GM04503 (cell line): ENCODE results near the gene MAGI2.

ENCODE experiments used
- DNase-seq: peaks from one replicate; pipeline ENCODE4 v3.0.0-alpha.2; 2012; ENCODE audit warnings: low read depth

MAGI2 gene

GRCh38 chr7:78718212-78718611, 735.3 kb downstream of the MAGI2 start:
- no peak for DNase-seq

- DNase-seq: no peak
These were observed 736.6 kb downstream of the MAGI2 start for GRCh38 chr7:78716876-78717275.

- no peak for DNase-seq
These were observed 739.1 kb downstream of the MAGI2 start for GRCh38 chr7:78714356-78714755.

DNA sequence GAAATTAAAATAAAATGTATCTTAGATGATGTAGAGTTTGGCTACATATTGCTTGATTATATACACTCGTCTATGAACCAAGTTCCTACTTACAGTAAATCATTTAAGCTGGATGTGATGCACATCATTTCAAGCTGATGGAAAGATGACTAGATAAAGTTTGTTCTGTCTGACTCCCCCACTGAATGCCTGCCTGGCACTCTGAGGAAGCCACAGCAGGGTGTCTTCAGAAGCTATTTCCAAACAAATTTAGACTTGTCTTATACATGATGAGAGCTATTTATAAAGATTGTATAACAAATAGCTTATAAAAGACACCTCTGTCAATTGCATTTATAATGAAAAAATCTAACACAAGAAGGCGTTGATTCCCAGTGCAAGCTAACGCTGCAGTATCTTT, 741.4 kb downstream of the MAGI2 start:
- no peak for DNase-seq

DNA sequence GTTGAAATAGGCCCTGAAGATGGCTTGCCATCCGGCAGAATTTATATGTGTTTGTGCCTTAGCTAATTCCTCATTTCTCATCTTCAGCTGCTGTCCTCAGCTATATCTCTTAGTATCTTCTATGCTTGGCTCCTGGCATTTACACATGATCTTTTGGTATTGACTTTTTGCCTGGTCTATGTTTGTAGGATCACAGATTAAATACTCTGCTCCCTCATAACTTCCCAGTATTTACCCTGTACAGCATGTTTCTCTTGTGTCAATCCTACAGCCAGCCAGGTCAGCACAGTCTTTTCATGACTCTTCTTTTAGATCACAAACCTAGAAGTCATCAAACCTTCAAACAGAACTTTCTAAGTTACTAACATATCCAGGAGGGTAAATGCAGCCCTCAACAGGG, 743.8 kb downstream of the MAGI2 start:
- DNase-seq: no peak

GRCh38 chr7:78704504-78704903, 749.0 kb downstream of the MAGI2 start:
- no peak for DNase-seq

GRCh38 chr7:78703391-78703790, 750.1 kb downstream of the MAGI2 start:
- DNase-seq: no peak

- peak; percentile 95 for DNase-seq
These were observed 750.7 kb downstream of the MAGI2 start for GRCh38 chr7:78702770-78703169.

DNA sequence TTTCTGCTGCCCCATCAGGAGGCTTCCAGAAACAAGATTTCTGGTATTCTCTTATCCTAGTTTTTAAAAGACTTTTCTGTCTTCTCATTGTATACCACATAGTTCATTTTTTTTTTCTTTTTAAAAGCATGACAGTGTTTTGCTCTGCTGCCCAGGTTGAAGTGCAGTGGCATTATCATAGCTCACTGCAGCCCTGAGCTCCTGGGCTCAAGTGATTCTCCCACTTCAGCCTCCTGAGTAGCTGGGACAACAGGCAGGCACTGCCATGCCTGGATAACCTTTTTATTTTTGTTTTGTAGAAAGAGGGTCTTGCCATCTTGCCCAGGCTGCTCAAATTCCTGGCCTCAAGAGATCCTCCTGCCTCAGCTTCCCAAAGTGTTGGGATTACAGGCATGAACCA, 757.6 kb downstream of the MAGI2 start:
- no peak for DNase-seq

- no peak for DNase-seq
These were observed 761.9 kb downstream of the MAGI2 start for GRCh38 chr7:78691584-78691983.

DNA sequence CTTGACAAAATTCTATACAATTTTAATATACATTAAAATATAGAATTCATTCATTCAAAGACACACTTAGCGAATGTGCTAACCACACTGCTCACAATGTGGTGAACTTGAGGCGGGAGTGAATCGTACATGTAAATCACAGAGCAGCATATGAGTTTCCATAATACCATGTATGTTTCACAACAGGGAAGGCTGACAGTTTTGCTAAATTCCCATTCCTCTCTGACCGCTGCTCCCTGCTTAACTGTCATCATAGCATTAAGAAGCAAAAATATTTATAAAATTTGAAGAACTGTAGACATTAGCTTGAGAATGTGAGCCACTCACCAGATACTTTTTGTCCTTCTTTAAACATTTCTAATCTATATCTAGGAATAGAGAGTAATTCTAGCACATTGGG, 763.3 kb downstream of the MAGI2 start:
- peak; percentile 17 for DNase-seq

GRCh38 chr7:78688376-78688775, 765.1 kb downstream of the MAGI2 start:
- DNase-seq: no peak

DNA sequence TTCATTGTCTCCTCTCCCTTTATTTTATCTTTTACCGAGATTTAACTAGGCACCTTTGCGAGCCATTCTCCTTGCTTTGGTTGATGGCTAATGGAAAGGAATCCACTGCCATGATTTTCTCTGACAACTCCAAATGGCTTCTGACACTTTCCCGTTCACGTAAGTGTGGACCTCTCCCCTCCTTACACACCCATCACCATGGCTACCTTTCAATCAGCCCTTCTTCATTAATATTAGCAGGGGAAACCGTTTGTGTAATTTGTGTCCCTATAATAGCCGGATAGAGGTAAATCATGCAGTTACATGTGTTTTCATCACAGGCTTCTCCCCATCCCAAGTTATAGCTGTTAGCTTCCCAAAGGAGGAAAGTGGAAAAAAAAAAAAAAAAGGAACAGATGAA, 767.3 kb downstream of the MAGI2 start:
- no peak for DNase-seq

GRCh38 chr7:78684201-78684600, 769.3 kb downstream of the MAGI2 start:
- DNase-seq: no peak

- no peak for DNase-seq
These were observed 769.9 kb downstream of the MAGI2 start for GRCh38 chr7:78683566-78683965.

GRCh38 chr7:78679112-78679876, 774.2 kb downstream of the MAGI2 start:
- DNase-seq: no peak

- peak; percentile 11 for DNase-seq
These were observed 776.1 kb downstream of the MAGI2 start for GRCh38 chr7:78677391-78677790.

DNA sequence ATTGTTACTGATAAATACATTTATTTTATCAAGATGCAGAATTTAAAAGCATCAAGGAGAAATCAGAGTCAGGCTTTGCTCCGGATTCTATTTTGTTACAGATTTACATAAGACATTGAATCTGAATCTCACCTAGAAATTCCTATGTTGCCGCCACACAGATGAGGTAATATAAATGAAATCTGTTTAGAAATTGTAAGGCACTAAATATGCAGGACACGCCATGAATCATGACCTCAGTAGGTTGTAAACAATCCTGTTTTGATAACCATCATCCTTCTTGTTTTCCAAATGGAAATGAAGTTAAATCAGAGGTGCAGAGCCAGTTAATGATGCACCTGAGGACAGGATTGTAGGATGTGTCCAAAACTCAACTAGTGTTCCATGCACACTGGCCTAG, 778.0 kb downstream of the MAGI2 start:
- no peak for DNase-seq

DNA sequence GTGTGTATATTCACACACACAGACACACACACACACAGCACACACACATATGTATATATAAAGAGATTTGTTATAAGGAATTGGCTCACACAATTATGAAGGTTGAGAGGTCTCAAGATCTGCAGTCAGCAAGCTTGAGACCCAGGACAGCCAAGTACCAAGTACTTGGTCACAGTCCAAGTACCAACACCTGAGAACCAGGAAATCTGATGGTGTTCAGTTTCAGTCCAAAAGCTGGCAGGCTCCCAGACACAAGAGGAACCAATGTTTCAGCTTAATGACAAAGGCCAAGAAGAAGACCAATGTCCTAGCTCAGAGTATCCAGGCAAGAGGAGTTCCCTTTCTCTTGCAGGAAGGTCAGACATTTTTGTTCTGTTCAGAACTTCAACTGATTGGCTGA, 780.2 kb downstream of the MAGI2 start:
- no peak for DNase-seq

DNA sequence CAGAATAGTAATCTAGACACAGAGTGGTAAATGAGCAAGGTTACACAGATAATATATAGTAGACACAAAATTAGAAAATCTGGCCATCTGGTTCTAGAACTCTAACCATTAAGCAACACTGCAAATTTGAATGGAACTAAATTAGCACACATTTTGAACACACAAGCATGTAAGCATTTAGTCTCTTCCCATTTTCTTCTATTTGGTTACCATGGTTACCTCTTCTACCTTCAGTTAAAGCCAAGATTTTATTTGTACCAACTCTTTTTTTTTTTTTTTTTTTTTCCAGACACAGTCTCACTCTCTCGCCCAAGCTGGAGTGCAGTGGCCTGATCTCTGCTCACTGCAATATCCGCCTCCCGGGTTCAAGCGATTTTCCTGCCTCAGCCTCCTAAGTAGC, 790.5 kb downstream of the MAGI2 start:
- no peak for DNase-seq

- DNase-seq: no peak
These were observed 803.5 kb downstream of the MAGI2 start for GRCh38 chr7:78649976-78650375.

DNA sequence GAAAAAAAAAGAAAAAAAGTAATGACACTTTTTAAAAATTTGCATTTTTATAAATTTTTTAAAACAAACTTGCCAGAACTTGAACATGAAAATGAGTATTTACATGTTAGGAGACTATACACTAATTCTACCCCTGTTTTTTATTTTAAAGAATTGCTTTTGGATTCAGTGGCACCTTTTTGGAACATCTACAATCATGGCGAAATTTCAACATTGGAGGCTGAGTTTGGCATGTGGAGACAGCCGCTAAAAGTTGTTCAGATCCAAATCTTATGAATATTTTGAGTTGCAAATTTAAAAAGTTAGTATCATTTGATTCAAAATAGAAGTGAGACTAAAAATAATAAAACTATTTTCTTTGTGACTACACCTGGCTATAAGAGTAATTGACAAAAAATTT, 804.2 kb downstream of the MAGI2 start:
- no peak for DNase-seq

GRCh38 chr7:78642751-78643150, 810.7 kb downstream of the MAGI2 start:
- no peak for DNase-seq

DNA sequence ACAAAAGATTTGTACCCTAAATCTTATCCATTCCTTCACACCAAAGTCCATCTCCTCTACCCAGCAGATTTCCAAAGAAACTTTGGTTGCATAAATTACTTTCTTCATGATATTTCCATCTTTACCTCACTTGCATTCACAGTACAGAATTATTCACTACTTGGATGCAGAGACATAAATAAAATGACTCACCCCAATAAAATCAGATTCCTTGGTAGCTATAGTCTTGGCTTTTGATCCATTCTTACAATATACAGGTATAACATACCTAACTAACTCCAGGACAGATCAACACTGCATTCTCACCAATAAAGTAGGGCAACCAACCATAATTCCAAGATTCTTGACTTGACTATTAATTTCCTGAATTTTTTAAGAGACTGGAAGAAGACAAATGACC, 815.1 kb downstream of the MAGI2 start:
- DNase-seq: no peak
